Measurements from ENCODE around the gene JMJD8. TPM values are rescaled to one million over a fixed set of nuclear protein-coding genes. Genes with fewer than 3 reads are reported as not detected.

The JMJD8 gene
- total RNA-seq = 10 to 100 TPM; 48.8 to 55.6 TPM
- 43.9 TPM for polyA plus RNA-seq (2013, experiment 1 of 2)
- polyA plus RNA-seq (2013, experiment 2 of 2) = 39.3 TPM
- long read RNA-seq, experiment 1, transcript JMJD8-201 (9 exons, 2,038 nt) = major isoform, 7 of 35 reads
- long read RNA-seq, experiment 1, partial matches to known transcripts = 0 of 35 reads
- long read RNA-seq, experiment 1, other reads (novel, unspliced or antisense) = 26 of 35 reads
- long read RNA-seq, experiment 2, transcript JMJD8-201 (9 exons, 2,038 nt) = major isoform, 79 of 163 reads
- long read RNA-seq, experiment 2, transcript JMJD8-209 (8 exons, 2,205 nt) = minor isoform, 6 of 163 reads
- long read RNA-seq, experiment 2, partial matches to known transcripts = 13 of 163 reads
- long read RNA-seq, experiment 2, other reads (novel, unspliced or antisense) = 60 of 163 reads
- long read RNA-seq, experiment 3, transcript JMJD8-203 (8 exons, 1,015 nt) = major isoform, 10 of 47 reads
- long read RNA-seq, experiment 3, partial matches to known transcripts = 15 of 47 reads
- long read RNA-seq, experiment 3, other reads (novel, unspliced or antisense) = 13 of 47 reads
- long read RNA-seq, experiment 4, partial matches to known transcripts = 1 of 10 reads
- long read RNA-seq, experiment 4, other reads (novel, unspliced or antisense) = 8 of 10 reads

GRCh38 chr16:684071-684794 is at the start of gene JMJD8:
Gene JMJD8 (minus strand): TSS chr16:684334. CDS start chr16:684319, 15 bp downstream.
- H3K27ac ChIP-seq (ENCODE audit: low read depth, low read length) = peak within 1 kb of the TSS; percentile 73
- H3K9me3 Mint-ChIP-seq = no peaks in the 10 kb centered on the region
- peak within 1 kb of the TSS; percentile 73 for H3K4me3 Mint-ChIP-seq
- H3K36me3 ChIP-seq (ENCODE audit: control insufficient read depth, insufficient read depth, low read length) = peaks cover 36% of the 10 kb centered on the region
- 12 to 16% methylated on average over 53 to 91 of the region's 91 CpGs for WGBS, 2 experiments (ENCODE audit: insufficient coverage in 1 of 2, insufficient read length in 1 of 2)
- no peaks in the 10 kb centered on the region for H3K27me3 ChIP-seq (ENCODE audit: control insufficient read depth, insufficient read depth, low read length, poor library complexity, severe bottlenecking)
- TF ChIP-seq CTCF (conservative IDR thresholded peaks at IDR 0.05) = no peak
- DNase-seq = peak; percentile 98
- peak within 1 kb of the TSS; percentile 84 for H3K27ac Mint-ChIP-seq
- peaks cover 19% of the 10 kb centered on the region for H3K4me1 ChIP-seq (ENCODE audit: control insufficient read depth, insufficient read depth, low read length)
- H3K27me3 Mint-ChIP-seq (ENCODE audit: insufficient read depth) = no peaks in the 10 kb centered on the region
- H3K9me3 ChIP-seq (ENCODE audit: control insufficient read depth, low read length) = no peaks in the 10 kb centered on the region
- peaks cover 17% of the 10 kb centered on the region for H3K4me1 Mint-ChIP-seq
- H3K4me3 ChIP-seq (ENCODE audit: low read length) = peak within 1 kb of the TSS; percentile 76
- peak within 1 kb of the TSS; percentile 55 for H3K9ac ChIP-seq (ENCODE audit: extremely low read depth, low read length, poor library complexity, severe bottlenecking)
- peaks cover 36% of the 10 kb centered on the region for H3K36me3 Mint-ChIP-seq (ENCODE audit: low read depth)

DNA sequence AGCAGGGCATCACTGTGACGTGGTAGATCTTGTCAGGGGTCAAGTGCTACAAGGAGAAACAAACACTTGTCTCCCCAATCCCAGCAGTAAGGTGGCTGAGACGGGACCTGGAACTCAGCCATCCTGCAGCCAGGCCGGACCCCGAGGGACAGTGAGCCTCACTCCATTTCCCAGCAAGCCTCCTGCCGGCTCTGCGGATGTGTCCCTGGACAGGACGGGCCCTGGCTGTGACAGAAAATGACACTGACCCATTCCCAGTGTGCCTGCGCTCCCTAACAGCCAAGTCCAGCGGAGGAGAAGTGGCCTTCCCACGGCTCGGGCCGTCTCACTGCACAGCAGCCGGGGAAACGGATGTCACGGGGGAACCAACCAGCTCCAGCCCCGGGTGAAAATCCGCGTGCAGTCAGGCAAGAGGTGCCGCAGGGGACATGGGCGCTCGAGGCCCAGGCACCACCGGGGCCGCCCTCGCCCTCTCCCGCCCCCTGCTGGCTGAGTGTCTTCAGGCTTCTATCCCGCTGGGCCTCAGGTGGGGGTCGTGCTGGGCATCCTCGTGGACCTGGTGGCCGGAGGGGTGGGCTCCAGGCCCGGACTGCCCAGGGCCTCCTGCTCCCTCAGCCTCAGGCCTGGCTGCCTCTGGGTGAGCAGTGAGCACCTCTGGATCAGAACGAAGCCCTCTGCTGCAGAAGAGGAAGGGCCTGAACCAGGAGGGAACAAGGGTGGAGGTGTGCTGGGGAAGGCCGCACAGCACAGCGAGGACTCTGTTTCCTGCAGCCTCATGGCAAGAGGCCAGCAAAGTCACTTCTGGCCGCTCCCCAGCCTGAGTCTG is 49.5 kb upstream of the JMJD8 start:
- no peak overlapping the region for H3K4me3 ChIP-seq (ENCODE audit: low read length)
- Mint-ChIP-seq H3K9me3 (no peaks in the 10 kb centered on the region), H3K4me1 (no peaks in the 10 kb centered on the region), H3K4me3 (no peak overlapping the region), H3K27ac (no peak overlapping the region), H3K27me3 (ENCODE audit: insufficient read depth) (no peaks in the 10 kb centered on the region), H3K36me3 (ENCODE audit: low read depth) (peaks cover 25% of the 10 kb centered on the region)
- no peaks in the 10 kb centered on the region for H3K9me3 ChIP-seq (ENCODE audit: control insufficient read depth, low read length)
- H3K27me3 ChIP-seq (ENCODE audit: control insufficient read depth, insufficient read depth, low read length, poor library complexity, severe bottlenecking) = no peaks in the 10 kb centered on the region
- H3K36me3 ChIP-seq (ENCODE audit: control insufficient read depth, insufficient read depth, low read length) = peaks cover 34% of the 10 kb centered on the region
- TF ChIP-seq CTCF (conservative IDR thresholded peaks at IDR 0.05) = peak; percentile 63
- no peak overlapping the region for H3K27ac ChIP-seq (ENCODE audit: low read depth, low read length)
- H3K9ac ChIP-seq (ENCODE audit: extremely low read depth, low read length, poor library complexity, severe bottlenecking) = no peak overlapping the region
- peak; percentile 76 for DNase-seq
- no peaks in the 10 kb centered on the region for H3K4me1 ChIP-seq (ENCODE audit: control insufficient read depth, insufficient read depth, low read length)
- WGBS, 2 experiments (ENCODE audit: insufficient coverage in 1 of 2, insufficient read length in 1 of 2) = 88 to 95% methylated on average over 20 to 34 of the region's 34 CpGs

- no peaks in the 10 kb centered on the region for H3K4me1 ChIP-seq (ENCODE audit: control insufficient read depth, insufficient read depth, low read length)
- WGBS, 2 experiments (ENCODE audit: insufficient coverage in 1 of 2, insufficient read length in 1 of 2) = 90 to 95% methylated on average over 9 to 13 of the region's 13 CpGs
- DNase-seq = peak; percentile 68
- peaks cover 32% of the 10 kb centered on the region for H3K36me3 ChIP-seq (ENCODE audit: control insufficient read depth, insufficient read depth, low read length)
- no peaks in the 10 kb centered on the region for H3K27me3 ChIP-seq (ENCODE audit: control insufficient read depth, insufficient read depth, low read length, poor library complexity, severe bottlenecking)
- H3K4me1 Mint-ChIP-seq = no peaks in the 10 kb centered on the region
- no peak overlapping the region for H3K9ac ChIP-seq (ENCODE audit: extremely low read depth, low read length, poor library complexity, severe bottlenecking)
- no peaks in the 10 kb centered on the region for H3K27me3 Mint-ChIP-seq (ENCODE audit: insufficient read depth)
- H3K9me3 Mint-ChIP-seq = no peaks in the 10 kb centered on the region
- no peak overlapping the region for H3K27ac Mint-ChIP-seq
- H3K9me3 ChIP-seq (ENCODE audit: control insufficient read depth, low read length) = no peaks in the 10 kb centered on the region
- TF ChIP-seq CTCF (conservative IDR thresholded peaks at IDR 0.05) = peak; percentile 57
- H3K4me3 ChIP-seq (ENCODE audit: low read length) = no peak overlapping the region
- H3K36me3 Mint-ChIP-seq (ENCODE audit: low read depth) = peaks cover 23% of the 10 kb centered on the region
- no peak overlapping the region for H3K27ac ChIP-seq (ENCODE audit: low read depth, low read length)
- H3K4me3 Mint-ChIP-seq = no peak overlapping the region
Measured at GRCh38 chr16:732936-733335, 48.8 kb upstream of the JMJD8 start.
